ENCODE data around the gene EDIL3.

EDIL3 gene

DNA sequence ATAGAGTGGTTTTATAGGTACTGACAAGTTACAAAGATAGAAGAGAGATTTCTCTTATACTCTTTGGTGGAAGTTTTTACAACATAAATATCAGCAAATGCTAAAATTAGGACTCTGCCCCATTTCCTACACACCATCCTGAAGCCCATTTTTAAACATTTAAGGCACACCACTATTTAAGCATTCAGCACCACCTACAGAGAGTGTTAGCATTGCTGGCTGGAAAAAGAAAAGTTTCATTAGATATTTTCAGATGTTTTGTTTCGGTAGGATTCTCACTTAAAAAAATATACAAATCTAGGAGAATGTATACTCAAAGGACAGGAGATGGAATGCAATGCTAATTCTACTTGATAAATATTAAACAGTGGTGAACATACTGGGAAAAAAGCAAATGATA lies 471.1 kb downstream of the EDIL3 start:
- H3K36me3 ChIP-seq (ENCODE audit: control insufficient read depth in 2 of 2, insufficient read depth in 2 of 2, low read length in 2 of 2) = no peaks in the 10 kb centered on the region
- no peaks in the 10 kb centered on the region for H3K9me3 ChIP-seq (ENCODE audit: control insufficient read depth in 2 of 2, low read length in 2 of 2)
- no peak overlapping the region for H3K9ac ChIP-seq (ENCODE audit: low read depth in 1 of 2, low read length in 2 of 2)
- no peak overlapping the region for H3K4me3 ChIP-seq (ENCODE audit: low read length in 2 of 2)
- no peak overlapping the region for H3K27ac ChIP-seq (ENCODE audit: low read depth in 2 of 2, low read length in 2 of 2)
- H3K4me1 ChIP-seq (ENCODE audit: control insufficient read depth in 2 of 2, insufficient read depth in 2 of 2, low read length in 2 of 2) = peaks cover 4 to 6% of the 10 kb centered on the region in 2 donors
- H3K27me3 ChIP-seq (ENCODE audit: control insufficient read depth in 2 of 2, insufficient read depth in 2 of 2, low read length in 2 of 2) = no peaks in the 10 kb centered on the region

DNA sequence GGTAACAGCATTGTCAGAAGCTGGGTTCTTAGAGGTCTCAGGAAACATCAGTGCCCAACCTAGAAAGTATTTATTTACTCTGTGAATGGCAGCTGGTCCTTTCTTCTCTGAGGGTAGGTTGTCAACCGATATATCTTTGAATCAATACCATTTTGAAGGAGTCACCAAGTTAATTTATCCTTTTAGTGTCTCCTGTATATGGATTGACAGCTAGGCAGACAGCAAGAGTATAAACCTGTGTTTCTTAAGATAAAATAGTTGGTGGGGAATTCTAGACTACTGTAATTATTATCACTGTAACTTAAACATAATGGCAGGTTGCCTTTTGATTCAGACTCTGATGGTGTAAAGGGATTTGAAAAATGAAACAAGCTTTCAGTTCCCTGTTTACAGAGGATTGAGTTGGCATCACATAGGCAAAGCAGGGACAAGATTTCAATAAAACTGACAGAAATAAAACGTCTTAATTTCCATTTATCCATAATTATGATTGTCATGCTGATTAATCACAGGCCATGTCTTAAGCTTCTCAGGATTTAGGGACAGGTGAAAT lies 473.2 kb downstream of the EDIL3 start:
- Histone ChIP-seq H3K9me3 (ENCODE audit: control insufficient read depth in 2 of 2, low read length in 2 of 2) (no peaks in the 10 kb centered on the region), H3K9ac (ENCODE audit: low read depth in 1 of 2, low read length in 2 of 2) (no peak overlapping the region), H3K27me3 (ENCODE audit: control insufficient read depth in 2 of 2, insufficient read depth in 2 of 2, low read length in 2 of 2) (no peaks in the 10 kb centered on the region), H3K4me1 (ENCODE audit: control insufficient read depth in 2 of 2, insufficient read depth in 2 of 2, low read length in 2 of 2) (no peaks in the 10 kb centered on the region), H3K36me3 (ENCODE audit: control insufficient read depth in 2 of 2, insufficient read depth in 2 of 2, low read length in 2 of 2) (no peaks in the 10 kb centered on the region), H3K4me3 (ENCODE audit: low read length in 2 of 2) (no peak overlapping the region), H3K27ac (ENCODE audit: low read depth in 2 of 2, low read length in 2 of 2) (no peak overlapping the region)

- Histone ChIP-seq H3K4me3 (ENCODE audit: low read length in 2 of 2) (no peak overlapping the region), H3K27me3 (ENCODE audit: control insufficient read depth in 2 of 2, insufficient read depth in 2 of 2, low read length in 2 of 2) (no peaks in the 10 kb centered on the region)
Observed at GRCh38 chr5:83900306-83900705, 484.4 kb downstream of the EDIL3 start.

GRCh38 chr5:83899326-83899970 lies 485.2 kb downstream of the EDIL3 start:
- H3K27ac ChIP-seq (ENCODE audit: low read depth in 2 of 2, low read length in 2 of 2) = no peak overlapping the region
- no peak overlapping the region for H3K9ac ChIP-seq (ENCODE audit: low read depth in 1 of 2, low read length in 2 of 2)
- H3K9me3 ChIP-seq (ENCODE audit: control insufficient read depth in 2 of 2, low read length in 2 of 2) = no peaks in the 10 kb centered on the region
- H3K4me3 ChIP-seq (ENCODE audit: low read length in 2 of 2) = no peak overlapping the region
- H3K36me3 ChIP-seq (ENCODE audit: control insufficient read depth in 2 of 2, insufficient read depth in 2 of 2, low read length in 2 of 2) = no peaks in the 10 kb centered on the region
- no peaks in the 10 kb centered on the region for H3K27me3 ChIP-seq (ENCODE audit: control insufficient read depth in 2 of 2, insufficient read depth in 2 of 2, low read length in 2 of 2)
- no peaks in the 10 kb centered on the region for H3K4me1 ChIP-seq (ENCODE audit: control insufficient read depth in 2 of 2, insufficient read depth in 2 of 2, low read length in 2 of 2)

More at GRCh38 chr5:83900306-83900705, 484.4 kb downstream of the EDIL3 start:
- no peaks in the 10 kb centered on the region for H3K9me3 ChIP-seq (ENCODE audit: control insufficient read depth in 2 of 2, low read length in 2 of 2)
- no peaks in the 10 kb centered on the region for H3K36me3 ChIP-seq (ENCODE audit: control insufficient read depth in 2 of 2, insufficient read depth in 2 of 2, low read length in 2 of 2)
- H3K27ac ChIP-seq (ENCODE audit: low read depth in 2 of 2, low read length in 2 of 2) = no peak overlapping the region
- no peaks in the 10 kb centered on the region for H3K4me1 ChIP-seq (ENCODE audit: control insufficient read depth in 2 of 2, insufficient read depth in 2 of 2, low read length in 2 of 2)
- H3K9ac ChIP-seq (ENCODE audit: low read depth in 1 of 2, low read length in 2 of 2) = no peak overlapping the region

DNA sequence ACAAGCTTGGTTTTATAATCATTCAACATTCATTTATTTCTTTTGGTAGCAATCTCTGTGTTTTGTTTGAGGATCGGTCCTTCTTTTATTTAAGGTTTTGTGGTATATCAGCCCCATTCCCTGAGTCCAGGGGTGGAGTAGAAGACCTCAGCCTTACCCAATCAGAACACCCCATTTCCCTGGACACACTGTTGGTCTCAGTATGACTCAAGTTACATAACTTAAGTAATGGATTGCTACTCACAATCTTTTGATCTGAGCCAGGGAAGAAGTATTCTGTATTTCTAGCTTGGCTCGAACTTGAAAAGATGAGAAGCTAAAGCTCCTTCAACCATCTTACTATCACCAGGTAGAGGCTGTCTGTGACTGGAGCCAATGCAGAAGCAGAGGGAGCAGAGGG lies 488.8 kb downstream of the EDIL3 start:
- no peaks in the 10 kb centered on the region for H3K4me1 ChIP-seq (ENCODE audit: control insufficient read depth in 2 of 2, insufficient read depth in 2 of 2, low read length in 2 of 2)
- H3K9ac ChIP-seq (ENCODE audit: low read depth in 1 of 2, low read length in 2 of 2) = no peak overlapping the region
- H3K4me3 ChIP-seq (ENCODE audit: low read length in 2 of 2) = no peak overlapping the region
- no peaks in the 10 kb centered on the region for H3K9me3 ChIP-seq (ENCODE audit: control insufficient read depth in 2 of 2, low read length in 2 of 2)
- H3K36me3 ChIP-seq (ENCODE audit: control insufficient read depth in 2 of 2, insufficient read depth in 2 of 2, low read length in 2 of 2) = no peaks in the 10 kb centered on the region
- H3K27ac ChIP-seq (ENCODE audit: low read depth in 2 of 2, low read length in 2 of 2) = no peak overlapping the region
- H3K27me3 ChIP-seq (ENCODE audit: control insufficient read depth in 2 of 2, insufficient read depth in 2 of 2, low read length in 2 of 2) = no peaks in the 10 kb centered on the region

GRCh38 chr5:83891261-83891660 lies 493.4 kb downstream of the EDIL3 start:
- Histone ChIP-seq H3K4me3 (ENCODE audit: low read length in 2 of 2) (no peak overlapping the region), H3K27ac (ENCODE audit: low read depth in 2 of 2, low read length in 2 of 2) (no peak overlapping the region), H3K4me1 (ENCODE audit: control insufficient read depth in 2 of 2, insufficient read depth in 2 of 2, low read length in 2 of 2) (no peaks in the 10 kb centered on the region), H3K9ac (ENCODE audit: low read depth in 1 of 2, low read length in 2 of 2) (no peak overlapping the region), H3K27me3 (ENCODE audit: control insufficient read depth in 2 of 2, insufficient read depth in 2 of 2, low read length in 2 of 2) (no peaks in the 10 kb centered on the region), H3K36me3 (ENCODE audit: control insufficient read depth in 2 of 2, insufficient read depth in 2 of 2, low read length in 2 of 2) (no peaks in the 10 kb centered on the region), H3K9me3 (ENCODE audit: control insufficient read depth in 2 of 2, low read length in 2 of 2) (no peaks in the 10 kb centered on the region)

All from mucosa of rectum (tissue), 2 donors.